ENCODE results near the gene RRBP1.

The RRBP1 gene

GRCh38 chr20:17565169-17565845, 116.7 kb downstream of the RRBP1 start:
- no peak for DNase-seq
